C4-2B (cell line): ENCODE results near the gene ATRNL1.

ENCODE experiments used
- H3K27ac ChIP-seq: fragments of 450-650 bp; 2 replicates; pipeline ENCODE4 v1.5.1; 2017
- ZFX ChIP-seq: fragments of 450-650 bp; IDR thresholded peaks from 2 replicates; pipeline ENCODE4 v1.6.1; 2017
- TF ChIP-seq, protein P1 (sequence below): fragments of 450-650 bp; conservative IDR thresholded peaks from 2 replicates; pipeline ENCODE4 v1.5.1; 2017; ENCODE audit warnings: mild to moderate bottlenecking

Gene ATRNL1

DNA sequence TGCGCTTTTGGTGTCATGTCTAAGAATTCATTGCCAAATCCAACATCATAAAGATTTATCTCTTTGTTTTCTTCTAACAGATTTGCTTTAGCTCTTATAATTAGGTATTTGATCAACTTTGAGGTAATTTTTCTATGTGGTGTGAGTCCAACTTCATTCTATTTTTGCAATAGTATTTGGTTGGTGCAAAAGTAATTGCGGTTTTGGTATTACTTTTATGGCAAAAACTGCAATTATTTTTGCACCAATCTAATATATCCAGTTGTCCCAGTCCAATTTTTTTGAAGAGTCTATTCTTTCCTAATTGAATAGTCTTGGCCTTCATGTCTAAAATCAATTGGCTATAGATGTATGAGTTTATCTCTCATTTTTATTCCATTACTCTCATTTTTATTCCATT lies 535.5 kb downstream of the ATRNL1 start:
- H3K27ac ChIP-seq, result no peak overlapping the region
- TF ChIP-seq ZFX, result no peak
- TF ChIP-seq, protein P1, sequence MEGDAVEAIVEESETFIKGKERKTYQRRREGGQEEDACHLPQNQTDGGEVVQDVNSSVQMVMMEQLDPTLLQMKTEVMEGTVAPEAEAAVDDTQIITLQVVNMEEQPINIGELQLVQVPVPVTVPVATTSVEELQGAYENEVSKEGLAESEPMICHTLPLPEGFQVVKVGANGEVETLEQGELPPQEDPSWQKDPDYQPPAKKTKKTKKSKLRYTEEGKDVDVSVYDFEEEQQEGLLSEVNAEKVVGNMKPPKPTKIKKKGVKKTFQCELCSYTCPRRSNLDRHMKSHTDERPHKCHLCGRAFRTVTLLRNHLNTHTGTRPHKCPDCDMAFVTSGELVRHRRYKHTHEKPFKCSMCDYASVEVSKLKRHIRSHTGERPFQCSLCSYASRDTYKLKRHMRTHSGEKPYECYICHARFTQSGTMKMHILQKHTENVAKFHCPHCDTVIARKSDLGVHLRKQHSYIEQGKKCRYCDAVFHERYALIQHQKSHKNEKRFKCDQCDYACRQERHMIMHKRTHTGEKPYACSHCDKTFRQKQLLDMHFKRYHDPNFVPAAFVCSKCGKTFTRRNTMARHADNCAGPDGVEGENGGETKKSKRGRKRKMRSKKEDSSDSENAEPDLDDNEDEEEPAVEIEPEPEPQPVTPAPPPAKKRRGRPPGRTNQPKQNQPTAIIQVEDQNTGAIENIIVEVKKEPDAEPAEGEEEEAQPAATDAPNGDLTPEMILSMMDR, result no peak

DNA sequence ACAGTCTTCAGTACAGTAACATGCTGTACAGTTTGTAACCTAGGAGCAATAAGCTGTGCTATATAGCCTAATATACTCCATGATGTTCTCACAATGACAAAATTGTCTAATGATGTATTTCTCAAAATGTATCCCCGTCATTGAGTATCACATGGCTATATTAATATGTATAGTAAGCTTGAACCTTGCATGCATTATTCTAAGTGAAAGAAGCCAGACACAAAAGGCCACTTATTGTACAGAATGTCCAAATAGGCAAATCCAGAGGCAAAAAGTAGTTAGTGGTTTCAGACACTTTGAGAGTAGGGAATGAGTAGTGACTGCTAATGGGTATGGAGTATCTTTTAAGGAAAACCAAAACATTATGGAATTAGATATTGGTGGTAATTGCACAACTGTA lies 545.1 kb downstream of the ATRNL1 start:
- H3K27ac ChIP-seq, result no peak overlapping the region
- TF ChIP-seq, protein P1, result no peak
- no peak for TF ChIP-seq ZFX

- no peak for TF ChIP-seq ZFX
- TF ChIP-seq, protein P1, result no peak
- H3K27ac ChIP-seq, result no peak overlapping the region
Measured at GRCh38 chr10:115649217-115649616, 556.1 kb downstream of the ATRNL1 start.

DNA sequence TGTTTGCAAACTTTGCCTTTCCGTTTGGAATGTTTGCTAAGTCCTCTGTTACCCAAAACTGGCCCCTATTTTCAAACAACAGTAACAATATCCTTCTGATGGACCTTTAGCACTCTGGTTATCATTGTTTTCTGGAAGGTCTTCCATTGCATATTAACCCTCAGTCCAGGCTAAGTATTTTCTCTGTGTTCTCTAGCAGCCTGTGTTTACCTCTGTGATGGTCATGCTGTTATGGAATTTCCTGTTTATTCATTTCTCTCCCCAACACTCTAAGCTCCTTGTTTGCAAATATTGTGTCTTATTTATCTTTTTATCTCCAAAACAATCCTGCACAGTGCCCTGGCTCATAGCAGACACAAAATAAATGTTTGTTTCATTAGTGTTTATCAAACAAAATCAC lies 560.3 kb downstream of the ATRNL1 start:
- H3K27ac ChIP-seq, result no peak overlapping the region
- TF ChIP-seq ZFX, result no peak
- TF ChIP-seq, protein P1, result no peak

DNA sequence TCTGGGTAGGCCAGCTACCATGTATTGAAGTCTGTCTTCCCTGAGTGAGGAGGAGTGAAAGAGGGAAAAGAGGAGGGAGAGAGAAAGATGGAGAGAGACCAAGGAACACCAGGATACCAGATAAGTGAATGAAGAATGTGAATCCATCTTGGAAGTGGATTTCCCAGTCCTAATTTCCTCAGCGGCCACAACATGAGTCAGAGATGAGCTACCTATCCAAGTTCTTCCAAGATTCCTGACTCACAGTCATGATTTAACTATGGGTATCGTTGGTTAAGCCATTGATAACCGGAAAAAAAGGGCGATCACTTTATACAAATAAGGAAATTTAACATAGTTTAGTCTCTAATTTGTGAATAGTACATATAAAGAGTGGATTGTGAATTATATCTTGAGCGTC lies 561.8 kb downstream of the ATRNL1 start:
- TF ChIP-seq, protein P1, result no peak
- no peak for TF ChIP-seq ZFX
- no peak overlapping the region for H3K27ac ChIP-seq

DNA sequence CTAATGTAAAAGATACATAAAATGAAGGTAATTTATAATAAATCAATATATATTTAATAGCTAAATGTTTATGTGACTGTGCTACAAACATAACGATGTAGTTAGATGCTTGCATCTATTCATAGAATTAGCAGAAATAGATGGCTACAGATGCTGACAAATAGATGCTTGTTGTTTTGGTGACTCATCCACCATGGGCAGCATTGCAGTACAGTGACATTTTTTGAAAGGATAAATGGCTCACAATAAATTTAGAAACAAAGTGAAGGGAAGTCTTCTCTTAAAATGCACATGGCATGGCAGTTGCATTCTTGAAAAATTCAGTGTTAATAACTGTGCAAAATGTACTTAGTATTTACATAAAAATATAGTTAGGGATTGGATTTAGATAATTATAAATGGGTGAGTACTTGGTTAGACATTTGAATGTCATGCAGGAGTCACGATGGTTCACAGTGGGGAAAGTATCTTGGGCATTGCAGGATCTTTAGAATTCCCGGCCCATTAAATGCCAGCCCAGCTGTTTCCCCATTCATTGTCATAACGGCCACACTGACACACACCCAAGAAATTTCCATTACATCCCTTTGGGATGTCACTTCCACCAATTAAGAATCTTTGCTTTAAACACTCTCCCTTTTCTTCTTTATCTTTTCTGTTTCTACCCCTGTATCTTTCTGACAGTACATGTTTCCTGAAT lies 564.1 kb downstream of the ATRNL1 start:
- no peak overlapping the region for H3K27ac ChIP-seq
- TF ChIP-seq, protein P1, result no peak
- TF ChIP-seq ZFX, result no peak

GRCh38 chr10:115659616-115660015 lies 566.5 kb downstream of the ATRNL1 start:
- no peak overlapping the region for H3K27ac ChIP-seq
- TF ChIP-seq, protein P1, result no peak
- TF ChIP-seq ZFX, result no peak
